ENCODE results near the gene MTUS2.
"Not testable (repeated sequence)": the region's sequence is repeated elsewhere in the genome, so short reads cannot be mapped to it uniquely, and the experiment has no call there.

Gene MTUS2

GRCh38 chr13:29328501-29328900 lies 508.4 kb downstream of the MTUS2 start:
- Histone ChIP-seq H3K27me3 (ENCODE audit: insufficient read depth, low read length) (no peaks in the 10 kb centered on the region), H3K27ac (ENCODE audit: low read depth, low read length) (no peak overlapping the region), H3K4me1 (ENCODE audit: insufficient read depth, low read length) (no peaks in the 10 kb centered on the region), H3K9me3 (ENCODE audit: insufficient read depth, low read depth, low read length) (peaks cover 34% of the 10 kb centered on the region), H3K36me3 (ENCODE audit: insufficient read depth, low read length) (no peaks in the 10 kb centered on the region), H3K4me3 (ENCODE audit: low read length) (no peak overlapping the region), H3K9ac (ENCODE audit: low read depth, low read length) (no peak overlapping the region)
- 77% methylated on average over 2 of the region's 2 CpGs for WGBS

DNA sequence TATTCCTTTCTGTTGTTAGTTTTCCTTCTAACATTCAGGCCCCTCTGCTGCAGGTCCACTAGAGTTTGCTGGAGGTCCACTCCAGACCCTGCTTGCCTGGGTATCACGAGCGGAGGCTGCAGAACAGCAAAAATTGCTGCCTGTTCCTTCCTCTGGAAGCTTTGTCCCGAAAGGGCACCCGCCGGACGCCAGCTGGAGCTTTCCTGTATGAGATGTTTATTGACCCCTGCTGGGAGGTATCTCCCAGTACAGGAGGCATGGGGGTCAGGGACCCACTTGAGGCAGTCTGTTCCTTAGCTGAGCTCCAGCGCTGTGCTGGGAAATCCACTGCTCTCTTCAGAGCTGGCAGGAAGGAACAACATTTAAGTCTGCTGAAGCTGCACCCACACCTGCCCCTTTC lies 516.2 kb downstream of the MTUS2 start:
- H3K9ac ChIP-seq (ENCODE audit: low read depth, low read length), result no peak overlapping the region
- no peaks in the 10 kb centered on the region for H3K27me3 ChIP-seq (ENCODE audit: insufficient read depth, low read length)
- no peak overlapping the region for H3K4me3 ChIP-seq (ENCODE audit: low read length)
- H3K27ac ChIP-seq (ENCODE audit: low read depth, low read length), result no peak overlapping the region
- WGBS, result 78% methylated on average over 7 of the region's 7 CpGs
- H3K36me3 ChIP-seq (ENCODE audit: insufficient read depth, low read length), result no peaks in the 10 kb centered on the region
- no peaks in the 10 kb centered on the region for H3K4me1 ChIP-seq (ENCODE audit: insufficient read depth, low read length)
- peaks cover 16% of the 10 kb centered on the region for H3K9me3 ChIP-seq (ENCODE audit: insufficient read depth, low read depth, low read length)

GRCh38 chr13:29339386-29340272 lies 519.5 kb downstream of the MTUS2 start:
- Histone ChIP-seq H3K4me3 (ENCODE audit: low read length) (no peak overlapping the region), H3K27ac (ENCODE audit: low read depth, low read length) (no peak overlapping the region), H3K9ac (ENCODE audit: low read depth, low read length) (no peak overlapping the region), H3K36me3 (ENCODE audit: insufficient read depth, low read length) (no peaks in the 10 kb centered on the region), H3K9me3 (ENCODE audit: insufficient read depth, low read depth, low read length) (peaks cover 17% of the 10 kb centered on the region), H3K27me3 (ENCODE audit: insufficient read depth, low read length) (no peaks in the 10 kb centered on the region), H3K4me1 (ENCODE audit: insufficient read depth, low read length) (no peaks in the 10 kb centered on the region)
- WGBS, result 93% methylated on average over 44 of the region's 44 CpGs

GRCh38 chr13:29345860-29346582 lies 525.9 kb downstream of the MTUS2 start:
- H3K9me3 ChIP-seq (ENCODE audit: insufficient read depth, low read depth, low read length), result peaks cover 25% of the 10 kb centered on the region
- H3K27ac ChIP-seq (ENCODE audit: low read depth, low read length); H3K36me3 ChIP-seq (ENCODE audit: insufficient read depth, low read length); H3K4me3 ChIP-seq (ENCODE audit: low read length); H3K4me1 ChIP-seq (ENCODE audit: insufficient read depth, low read length); H3K9ac ChIP-seq (ENCODE audit: low read depth, low read length); H3K27me3 ChIP-seq (ENCODE audit: insufficient read depth, low read length): not testable (repeated sequence)
- 69% methylated on average over 6 of the region's 7 CpGs for WGBS

- Histone ChIP-seq H3K27ac (ENCODE audit: low read depth, low read length) (no peak overlapping the region), H3K9me3 (ENCODE audit: insufficient read depth, low read depth, low read length) (peaks cover 44% of the 10 kb centered on the region), H3K9ac (ENCODE audit: low read depth, low read length) (no peak overlapping the region), H3K4me1 (ENCODE audit: insufficient read depth, low read length) (no peaks in the 10 kb centered on the region), H3K4me3 (ENCODE audit: low read length) (no peak overlapping the region), H3K27me3 (ENCODE audit: insufficient read depth, low read length) (no peaks in the 10 kb centered on the region), H3K36me3 (ENCODE audit: insufficient read depth, low read length) (no peaks in the 10 kb centered on the region)
- 92% methylated on average over 6 of the region's 6 CpGs for WGBS
These were observed 534.9 kb downstream of the MTUS2 start for GRCh38 chr13:29355029-29355428.

- no peaks in the 10 kb centered on the region for H3K4me1 ChIP-seq (ENCODE audit: insufficient read depth, low read length)
- H3K9me3 ChIP-seq (ENCODE audit: insufficient read depth, low read depth, low read length), result peaks cover 40% of the 10 kb centered on the region
- no peaks in the 10 kb centered on the region for H3K27me3 ChIP-seq (ENCODE audit: insufficient read depth, low read length)
- 94% methylated on average over 19 of the region's 19 CpGs for WGBS
- no peak overlapping the region for H3K27ac ChIP-seq (ENCODE audit: low read depth, low read length)
- H3K4me3 ChIP-seq (ENCODE audit: low read length), result no peak overlapping the region
- no peaks in the 10 kb centered on the region for H3K36me3 ChIP-seq (ENCODE audit: insufficient read depth, low read length)
- no peak overlapping the region for H3K9ac ChIP-seq (ENCODE audit: low read depth, low read length)
These were observed 539.0 kb downstream of the MTUS2 start for GRCh38 chr13:29359181-29359580.

- H3K9ac ChIP-seq (ENCODE audit: low read depth, low read length), result no peak overlapping the region
- 70% methylated on average over 3 of the region's 3 CpGs for WGBS
- H3K27ac ChIP-seq (ENCODE audit: low read depth, low read length), result no peak overlapping the region
- H3K4me1 ChIP-seq (ENCODE audit: insufficient read depth, low read length), result no peaks in the 10 kb centered on the region
- H3K4me3 ChIP-seq (ENCODE audit: low read length), result no peak overlapping the region
- H3K27me3 ChIP-seq (ENCODE audit: insufficient read depth, low read length), result no peaks in the 10 kb centered on the region
- H3K9me3 ChIP-seq (ENCODE audit: insufficient read depth, low read depth, low read length), result peaks cover 32% of the 10 kb centered on the region
- H3K36me3 ChIP-seq (ENCODE audit: insufficient read depth, low read length), result no peaks in the 10 kb centered on the region
These were observed 541.6 kb downstream of the MTUS2 start for GRCh38 chr13:29361716-29362115.

- no peak overlapping the region for H3K4me3 ChIP-seq (ENCODE audit: low read length)
- H3K4me1 ChIP-seq (ENCODE audit: insufficient read depth, low read length), result no peaks in the 10 kb centered on the region
- no peaks in the 10 kb centered on the region for H3K27me3 ChIP-seq (ENCODE audit: insufficient read depth, low read length)
- 43% methylated on average over 6 of the region's 6 CpGs for WGBS
- peaks cover 26% of the 10 kb centered on the region for H3K9me3 ChIP-seq (ENCODE audit: insufficient read depth, low read depth, low read length)
- H3K9ac ChIP-seq (ENCODE audit: low read depth, low read length), result no peak overlapping the region
- no peaks in the 10 kb centered on the region for H3K36me3 ChIP-seq (ENCODE audit: insufficient read depth, low read length)
- H3K27ac ChIP-seq (ENCODE audit: low read depth, low read length), result no peak overlapping the region
These were observed 542.9 kb downstream of the MTUS2 start for GRCh38 chr13:29362849-29363604.

DNA sequence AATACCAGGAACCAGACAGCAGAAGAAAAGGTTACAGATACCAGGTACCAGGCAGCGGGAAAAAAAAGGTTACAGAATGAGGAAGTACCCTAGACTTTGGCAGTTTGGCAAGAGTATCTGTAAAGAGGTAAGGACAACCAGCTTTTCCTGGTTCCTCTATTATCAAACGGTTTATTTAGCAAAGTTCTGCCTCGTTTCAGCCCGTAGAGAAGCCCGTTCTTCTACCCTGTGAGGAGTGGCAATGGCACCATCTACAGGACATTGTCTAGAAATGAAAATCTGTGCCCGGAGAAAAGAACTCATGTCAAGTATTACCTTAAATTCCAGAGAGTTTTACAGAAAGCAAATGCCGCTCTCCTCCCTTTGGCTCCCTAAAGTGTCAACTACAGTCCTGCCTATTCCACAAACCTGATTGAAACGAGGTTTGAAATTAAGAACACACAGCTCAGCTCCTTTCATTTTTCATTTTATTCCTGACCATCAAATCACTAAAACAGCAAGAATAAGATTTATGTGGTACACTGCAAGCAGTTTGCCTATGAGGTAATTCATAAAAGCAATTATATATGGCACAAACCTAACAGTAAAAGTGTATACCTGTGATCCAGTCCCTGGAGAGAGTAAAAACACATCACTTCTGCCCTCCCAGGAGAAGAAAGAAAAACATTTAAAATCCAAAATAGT lies 549.1 kb downstream of the MTUS2 start:
- WGBS, result 42% methylated on average over 8 of the region's 8 CpGs

DNA sequence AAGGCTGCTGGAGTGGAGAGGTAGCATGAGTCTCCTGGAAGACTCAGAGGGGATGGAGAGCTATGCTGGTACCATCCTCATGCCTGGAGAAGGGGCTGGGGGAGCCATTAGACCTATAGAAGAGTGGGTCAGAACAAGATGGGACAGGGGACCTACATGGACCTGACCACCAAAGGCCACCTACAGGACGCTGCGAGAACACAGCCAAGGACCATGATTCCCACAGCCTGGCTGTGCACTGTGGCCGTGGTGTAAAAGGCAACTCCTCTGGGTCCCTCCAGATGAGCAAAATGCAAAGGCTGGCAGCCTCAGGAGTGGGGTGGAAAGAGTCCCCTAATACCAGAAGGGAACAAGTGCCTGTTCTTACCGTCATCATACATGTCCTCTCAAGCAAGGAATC lies 559.1 kb downstream of the MTUS2 start:
- Histone ChIP-seq H3K27ac (ENCODE audit: low read depth, low read length) (no peak overlapping the region), H3K4me1 (ENCODE audit: insufficient read depth, low read length) (no peaks in the 10 kb centered on the region), H3K36me3 (ENCODE audit: insufficient read depth, low read length) (no peaks in the 10 kb centered on the region), H3K27me3 (ENCODE audit: insufficient read depth, low read length) (no peaks in the 10 kb centered on the region), H3K9ac (ENCODE audit: low read depth, low read length) (no peak overlapping the region), H3K9me3 (ENCODE audit: insufficient read depth, low read depth, low read length) (peaks cover 42% of the 10 kb centered on the region), H3K4me3 (ENCODE audit: low read length) (no peak overlapping the region)
- WGBS, result 83% methylated on average over 3 of the region's 4 CpGs

More for the DNA sequence above, 549.1 kb downstream of the MTUS2 start:
- Histone ChIP-seq H3K9ac (ENCODE audit: low read depth, low read length) (no peak overlapping the region), H3K4me3 (ENCODE audit: low read length) (no peak overlapping the region), H3K27me3 (ENCODE audit: insufficient read depth, low read length) (no peaks in the 10 kb centered on the region), H3K4me1 (ENCODE audit: insufficient read depth, low read length) (no peaks in the 10 kb centered on the region), H3K9me3 (ENCODE audit: insufficient read depth, low read depth, low read length) (peaks cover 38% of the 10 kb centered on the region), H3K36me3 (ENCODE audit: insufficient read depth, low read length) (no peaks in the 10 kb centered on the region), H3K27ac (ENCODE audit: low read depth, low read length) (no peak overlapping the region)

All from HUES64 (cell line).